HG02970 (cell line): ENCODE measurements around the gene NPDC1.

Experiments
- ATAC-seq: cut with Tn5 transposase; IDR thresholded peaks from one replicate; pipeline ENCODE4 v1.9.1; 2021; ENCODE audit warnings: mild to moderate bottlenecking, moderate library complexity, moderate number of reproducible peaks; ENCODE audit not compliant: unreplicated experiment, low FRiP score

NPDC1 gene

GRCh38 chr9:137046088-137046787, at the start of gene NPDC1:
NPDC1 (minus strand) TSS chr9:137046177; CDS start chr9:137045989, 188 bp downstream.
- ATAC-seq, result no peak

- ATAC-seq, result no peak
Observed at GRCh38 chr9:137089232-137089947, 43.4 kb upstream of the NPDC1 start.

GRCh38 chr9:137088121-137088520, 42.1 kb upstream of the NPDC1 start:
- no peak for ATAC-seq

- ATAC-seq, result no peak
Observed at GRCh38 chr9:137087409-137087925, 41.5 kb upstream of the NPDC1 start.

- peak; percentile 77 for ATAC-seq
Observed at GRCh38 chr9:137086531-137087408, 40.8 kb upstream of the NPDC1 start, which contains the start of gene MAN1B1. MAN1B1 (plus strand) TSS chr9:137086985; CDS start chr9:137087000, 15 bp downstream.

GRCh38 chr9:137085920-137086530, 40.0 kb upstream of the NPDC1 start:
- peak; percentile 18 for ATAC-seq

- ATAC-seq, result no peak
Observed at GRCh38 chr9:137084526-137084925, 38.5 kb upstream of the NPDC1 start.

- ATAC-seq, result no peak
Observed at GRCh38 chr9:137083394-137084004, 37.5 kb upstream of the NPDC1 start.

GRCh38 chr9:137082925-137083290, 36.9 kb upstream of the NPDC1 start:
- no peak for ATAC-seq

GRCh38 chr9:137082222-137082924, 36.4 kb upstream of the NPDC1 start:
- ATAC-seq, result no peak

- ATAC-seq, result no peak
Observed at GRCh38 chr9:137080260-137081122, 34.5 kb upstream of the NPDC1 start.

GRCh38 chr9:137079401-137079787, 33.4 kb upstream of the NPDC1 start:
- no peak for ATAC-seq

- ATAC-seq, result no peak
Observed at GRCh38 chr9:137078701-137079400, 32.9 kb upstream of the NPDC1 start.

- ATAC-seq, result peak; percentile 16
Observed at GRCh38 chr9:137077758-137078693, 32.0 kb upstream of the NPDC1 start.

GRCh38 chr9:137077010-137077747, 31.2 kb upstream of the NPDC1 start, which contains the start of gene UAP1L1:
UAP1L1 (plus strand) TSS chr9:137077517; CDS start chr9:137077533, 16 bp downstream.
- ATAC-seq, result peak; percentile 62

GRCh38 chr9:137076636-137077009, 30.6 kb upstream of the NPDC1 start:
- no peak for ATAC-seq
